MCF 10A (cell line): ENCODE results near the gene TTC21B. TPM values are rescaled to one million over a fixed set of nuclear protein-coding genes. Genes with fewer than 3 reads are reported as not detected.
A peak's percentile ranks its signal among the peaks of the same experiment; 100 is the strongest.

Experiments
- BruUV-seq: library from RNA; stranded (reverse); fragments of 400-500 nt; replicated peaks from 2 replicates; lab custom pipeline; 2021; lab: Mats Ljungman, UMichigan
- CTCF ChIA-PET: fragments of 300-600 bp; sonication (Branson Sonifier 250); formaldehyde crosslinking; extraction: SDS; loops from one replicate; lab custom pipeline; 2021; ENCODE audit warnings: antibody characterized with exemption, inconsistent platforms; lab: Yijun Ruan, JAX
- POLR2A ChIA-PET: fragments of 300-600, 350-650 bp; sonication (Branson Sonifier 250); formaldehyde crosslinking; extraction: SDS; loops from one replicate; lab custom pipeline; 2020; ENCODE audit warnings: antibody characterized with exemption, inconsistent platforms; lab: Yijun Ruan, JAX
- DNase-seq: peaks from one replicate; pipeline ENCODE4 v3.0.0-alpha.2; 2018; ENCODE audit not compliant: unreplicated experiment
- H3K27ac Mint-ChIP-seq: one replicate; pipeline ENCODE4 v1.8.0; 2022; ENCODE audit warnings: mild to moderate bottlenecking, low read depth, mixed read lengths; ENCODE audit not compliant: unreplicated experiment
- H3K27me3 Mint-ChIP-seq: one replicate; pipeline ENCODE4 v1.8.0; 2022; ENCODE audit warnings: mixed read lengths; ENCODE audit not compliant: insufficient read depth, unreplicated experiment
- H3K36me3 Mint-ChIP-seq: one replicate; pipeline ENCODE4 v1.8.0; 2022; ENCODE audit warnings: mild to moderate bottlenecking, moderate library complexity, mixed read lengths; ENCODE audit not compliant: insufficient read depth, unreplicated experiment
- H3K4me1 Mint-ChIP-seq: one replicate; pipeline ENCODE4 v1.8.0; 2022; ENCODE audit warnings: mixed read lengths; ENCODE audit not compliant: insufficient read depth, unreplicated experiment
- H3K4me3 Mint-ChIP-seq: one replicate; pipeline ENCODE4 v1.8.0; 2022; ENCODE audit warnings: mild to moderate bottlenecking, moderate library complexity, mixed read lengths; ENCODE audit not compliant: unreplicated experiment
- H3K9me3 Mint-ChIP-seq: one replicate; pipeline ENCODE4 v1.8.0; 2022; ENCODE audit warnings: mixed read lengths; ENCODE audit not compliant: unreplicated experiment
- CTCF ChIP-seq: fragments of 200-600 bp; IDR thresholded peaks from one replicate; pipeline ENCODE4 v1.8.0; 2022; ENCODE audit warnings: antibody characterized with exemption, mild to moderate bottlenecking; ENCODE audit not compliant: unreplicated experiment
- intact Hi-C: fragments of 100-400 bp; cut with micrococcal nuclease; formaldehyde crosslinking; loops from 2 replicates; pipeline ENCODE4 v1.14.1; 2022
- total RNA-seq: library from RNA; stranded (reverse); gene quantifications from 2 replicates; pipeline ENCODE4 v1.2.3, GENCODE V29; 2022

TTC21B gene
- total RNA-seq, 1 experiment from 2014 or later = 9.8 TPM

GRCh38 chr2:165897726-165898125 lies 55.9 kb downstream of the TTC21B start:
- H3K27ac Mint-ChIP-seq = peak overlapping the region; percentile 80

GRCh38 chr2:165897074-165897473 lies 56.5 kb downstream of the TTC21B start:
- POLR2A ChIA-PET = no interaction called here
- peaks cover 27% of the 10 kb centered on the region for H3K4me1 Mint-ChIP-seq
- intact Hi-C loops = no loop called here
- TF ChIP-seq CTCF = no peak
- H3K27me3 Mint-ChIP-seq = no peaks in the 10 kb centered on the region
- no peaks in the 10 kb centered on the region for H3K9me3 Mint-ChIP-seq
- BruUV-seq = no TSS peak
- CTCF ChIA-PET = interaction anchor here (1.4 kb wide), 1 partner anchor 22 kb away, joined by 8 read pairs; no protein-coding TSS in a partner anchor
- no peak overlapping the region for H3K4me3 Mint-ChIP-seq
- peak overlapping the region; percentile 80 for H3K27ac Mint-ChIP-seq
- no peak for DNase-seq
- H3K36me3 Mint-ChIP-seq = peaks cover 36% of the 10 kb centered on the region

More at GRCh38 chr2:165897726-165898125, 55.9 kb downstream of the TTC21B start:
- DNase-seq = no peak
- Mint-ChIP-seq H3K9me3 (no peaks in the 10 kb centered on the region), H3K4me3 (peak overlapping the region; percentile 17), H3K4me1 (peaks cover 29% of the 10 kb centered on the region), H3K27me3 (no peaks in the 10 kb centered on the region), H3K36me3 (peaks cover 32% of the 10 kb centered on the region)
- intact Hi-C loops = no loop called here
- no peak for TF ChIP-seq CTCF
- ChIA-PET POLR2A (interaction anchor here (1.1 kb wide), 1 partner anchor 11 kb away, joined by 3 read pairs; no protein-coding TSS in a partner anchor), CTCF (interaction anchor here (1.4 kb wide), 1 partner anchor 23 kb away, joined by 8 read pairs; no protein-coding TSS in a partner anchor)
- BruUV-seq = no TSS peak

- H3K4me1 Mint-ChIP-seq = peaks cover 27% of the 10 kb centered on the region
- TF ChIP-seq CTCF = no peak
- no peak overlapping the region for H3K27ac Mint-ChIP-seq
- no TSS peak for BruUV-seq
- ChIA-PET CTCF (interaction anchor here (0.6 kb wide), 2 partner anchors 128 to 904 kb away, joined by 3 to 4 read pairs; no protein-coding TSS in a partner anchor), POLR2A (no interaction called here)
- H3K27me3 Mint-ChIP-seq = no peaks in the 10 kb centered on the region
- no peak overlapping the region for H3K4me3 Mint-ChIP-seq
- no peak for DNase-seq
- H3K9me3 Mint-ChIP-seq = no peaks in the 10 kb centered on the region
- intact Hi-C loops = no loop called here
- H3K36me3 Mint-ChIP-seq = peaks cover 30% of the 10 kb centered on the region
These were observed 57.6 kb downstream of the TTC21B start for GRCh38 chr2:165895974-165896373.

- Mint-ChIP-seq H3K9me3 (no peaks in the 10 kb centered on the region), H3K4me1 (peaks cover 16% of the 10 kb centered on the region), H3K4me3 (no peak overlapping the region), H3K27ac (peak overlapping the region; percentile 10), H3K36me3 (peaks cover 24% of the 10 kb centered on the region), H3K27me3 (no peaks in the 10 kb centered on the region)
- no TSS peak for BruUV-seq
- intact Hi-C loops = no loop called here
- no peak for TF ChIP-seq CTCF
- DNase-seq = no peak
- POLR2A ChIA-PET = no interaction called here
- CTCF ChIA-PET = no interaction called here
These were observed 60.0 kb downstream of the TTC21B start for GRCh38 chr2:165893556-165893955.
